Measurements from ENCODE around the gene ING4. TPM values are rescaled to one million over a fixed set of nuclear protein-coding genes. Genes with fewer than 3 reads are reported as not detected.

Gene ING4
- total RNA-seq, 2 donors from 2014 or later = 21.8 to 22.6 TPM

DNA sequence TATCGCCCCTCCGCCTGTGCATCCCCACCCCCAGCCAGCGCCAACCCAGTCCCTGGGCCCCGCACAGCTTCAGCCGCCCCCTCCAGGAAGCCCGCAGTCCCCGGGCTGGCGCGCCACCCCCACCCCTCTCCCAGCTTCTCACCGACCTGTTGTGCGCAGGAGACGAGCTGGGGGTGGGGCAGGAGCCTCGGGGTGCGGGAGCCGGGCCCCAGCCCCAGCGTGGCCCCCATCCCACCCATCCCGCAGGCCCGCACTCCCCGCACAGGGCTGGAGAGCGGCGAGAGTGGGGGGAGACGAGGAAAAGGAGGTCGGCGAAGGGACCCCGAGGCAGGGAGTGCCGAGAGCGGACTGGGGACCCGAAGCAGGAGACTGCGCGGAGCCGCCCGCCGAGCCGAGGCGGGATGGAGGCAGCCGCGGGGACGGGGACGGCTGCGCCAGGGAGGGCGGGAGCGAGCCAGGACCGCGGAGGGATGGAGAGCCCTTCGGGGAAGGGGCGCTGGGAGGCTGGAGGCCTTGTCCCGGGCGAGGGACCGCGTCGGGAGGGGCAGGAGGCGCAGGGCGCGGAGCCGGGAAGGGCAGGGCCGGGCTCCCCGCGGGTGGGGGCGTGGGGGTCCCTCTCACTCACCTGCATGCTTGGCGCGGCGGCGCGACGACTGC, 37.2 kb upstream of the ING4 start:
- Histone ChIP-seq H3K4me1 (peaks cover 0 to 18% of the 10 kb centered on the region in 2 donors), H3K9me3 (no peaks in the 10 kb centered on the region), H3K27ac (no peak overlapping the region), H3K36me3 (no peaks in the 10 kb centered on the region), H3K27me3 (peaks cover 11 to 28% of the 10 kb centered on the region in 2 donors), H3K4me3 (peak overlapping the region; percentile 39 to 53)
- TF ChIP-seq, protein P1, sequence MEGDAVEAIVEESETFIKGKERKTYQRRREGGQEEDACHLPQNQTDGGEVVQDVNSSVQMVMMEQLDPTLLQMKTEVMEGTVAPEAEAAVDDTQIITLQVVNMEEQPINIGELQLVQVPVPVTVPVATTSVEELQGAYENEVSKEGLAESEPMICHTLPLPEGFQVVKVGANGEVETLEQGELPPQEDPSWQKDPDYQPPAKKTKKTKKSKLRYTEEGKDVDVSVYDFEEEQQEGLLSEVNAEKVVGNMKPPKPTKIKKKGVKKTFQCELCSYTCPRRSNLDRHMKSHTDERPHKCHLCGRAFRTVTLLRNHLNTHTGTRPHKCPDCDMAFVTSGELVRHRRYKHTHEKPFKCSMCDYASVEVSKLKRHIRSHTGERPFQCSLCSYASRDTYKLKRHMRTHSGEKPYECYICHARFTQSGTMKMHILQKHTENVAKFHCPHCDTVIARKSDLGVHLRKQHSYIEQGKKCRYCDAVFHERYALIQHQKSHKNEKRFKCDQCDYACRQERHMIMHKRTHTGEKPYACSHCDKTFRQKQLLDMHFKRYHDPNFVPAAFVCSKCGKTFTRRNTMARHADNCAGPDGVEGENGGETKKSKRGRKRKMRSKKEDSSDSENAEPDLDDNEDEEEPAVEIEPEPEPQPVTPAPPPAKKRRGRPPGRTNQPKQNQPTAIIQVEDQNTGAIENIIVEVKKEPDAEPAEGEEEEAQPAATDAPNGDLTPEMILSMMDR (IDR thresholded peaks at IDR 0.05) = no peak
- no peak for DNase-seq (ENCODE audit: low spot score)

DNA sequence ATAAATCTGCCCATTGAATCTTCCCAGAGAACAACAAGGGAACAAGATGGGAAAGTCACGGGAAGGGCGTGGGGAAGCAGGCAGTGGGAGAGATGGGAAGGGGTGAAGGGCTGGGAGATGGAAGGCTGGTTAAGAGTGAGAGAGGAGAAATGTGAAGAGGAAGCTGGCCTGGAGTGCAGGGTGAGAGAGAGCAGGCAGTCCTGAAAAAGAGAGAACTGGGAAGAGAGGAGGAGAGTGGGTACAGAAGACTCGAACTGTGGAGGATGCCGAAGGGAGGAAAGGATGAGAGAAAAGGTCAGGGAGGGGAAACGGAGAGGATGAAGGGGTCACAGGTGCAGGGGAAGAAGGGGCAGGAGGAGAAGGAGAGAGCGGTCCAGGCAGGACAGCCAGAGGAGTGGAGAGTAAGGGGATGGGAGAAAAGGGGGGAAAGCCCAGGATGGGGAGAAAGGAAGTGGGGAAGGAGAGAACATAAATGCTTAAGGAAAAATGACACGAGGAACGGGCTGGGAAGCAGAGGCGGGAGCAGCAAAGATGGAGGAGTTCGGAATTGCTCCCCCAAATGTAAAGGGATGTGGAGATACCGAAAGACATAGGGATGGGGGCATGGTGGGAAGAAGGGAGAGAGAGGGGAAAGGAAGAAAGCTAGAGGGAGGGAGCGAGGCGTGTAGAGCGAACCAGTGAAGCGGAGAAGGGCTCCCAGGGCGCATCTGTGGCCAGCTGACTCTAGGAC, 36.5 kb upstream of the ING4 start:
- H3K36me3 ChIP-seq = no peaks in the 10 kb centered on the region
- H3K27ac ChIP-seq = no peak overlapping the region
- H3K4me3 ChIP-seq = peak overlapping the region; percentile 39 to 53
- H3K4me1 ChIP-seq = peaks cover 0 to 18% of the 10 kb centered on the region in 2 donors
- TF ChIP-seq, protein P1 (IDR thresholded peaks at IDR 0.05) = no peak
- no peaks in the 10 kb centered on the region for H3K9me3 ChIP-seq
- no peak for DNase-seq (ENCODE audit: low spot score)
- H3K27me3 ChIP-seq = peaks cover 11 to 28% of the 10 kb centered on the region in 2 donors

DNA sequence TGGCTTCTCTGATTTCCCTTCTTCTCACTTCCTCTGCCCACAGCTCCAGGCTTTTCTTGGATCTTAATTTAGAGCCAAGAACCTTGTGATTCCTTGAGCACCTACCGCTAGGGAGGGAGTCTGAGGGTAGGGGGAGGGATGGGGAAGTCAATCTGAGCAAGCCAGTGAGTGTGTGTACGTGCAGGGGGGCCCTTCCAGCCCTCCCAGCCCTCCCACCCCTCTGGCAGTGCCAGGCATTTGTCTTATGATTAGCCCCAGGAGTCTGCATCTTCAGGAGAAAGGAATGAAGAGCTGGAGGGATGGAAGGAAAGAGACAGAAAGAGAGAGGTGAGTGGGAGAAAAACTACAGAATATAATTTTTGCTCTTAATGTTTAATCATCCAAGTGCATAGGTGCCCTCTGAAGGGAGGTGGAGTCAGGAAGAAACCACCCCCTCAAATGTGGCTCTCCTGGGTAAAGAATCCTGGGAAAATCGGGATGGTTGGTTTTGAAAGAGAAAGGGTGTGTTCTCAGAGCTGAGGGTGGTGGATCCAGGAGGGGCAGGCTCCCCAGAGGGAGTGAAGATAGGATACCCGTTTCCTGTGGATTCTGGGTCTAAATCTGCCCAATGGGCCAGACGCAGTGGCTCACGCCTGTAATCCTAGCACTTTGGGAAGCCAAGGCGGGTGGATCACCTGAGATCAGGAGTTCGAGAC, 35.6 kb upstream of the ING4 start:
- H3K4me3 ChIP-seq = no peak overlapping the region
- peaks cover 10 to 22% of the 10 kb centered on the region in 2 donors for H3K27me3 ChIP-seq
- TF ChIP-seq, protein P1 (IDR thresholded peaks at IDR 0.05) = no peak
- H3K9me3 ChIP-seq = no peaks in the 10 kb centered on the region
- H3K4me1 ChIP-seq = peaks cover 0 to 18% of the 10 kb centered on the region in 2 donors
- DNase-seq (ENCODE audit: low spot score) = no peak
- no peaks in the 10 kb centered on the region for H3K36me3 ChIP-seq
- no peak overlapping the region for H3K27ac ChIP-seq

DNA sequence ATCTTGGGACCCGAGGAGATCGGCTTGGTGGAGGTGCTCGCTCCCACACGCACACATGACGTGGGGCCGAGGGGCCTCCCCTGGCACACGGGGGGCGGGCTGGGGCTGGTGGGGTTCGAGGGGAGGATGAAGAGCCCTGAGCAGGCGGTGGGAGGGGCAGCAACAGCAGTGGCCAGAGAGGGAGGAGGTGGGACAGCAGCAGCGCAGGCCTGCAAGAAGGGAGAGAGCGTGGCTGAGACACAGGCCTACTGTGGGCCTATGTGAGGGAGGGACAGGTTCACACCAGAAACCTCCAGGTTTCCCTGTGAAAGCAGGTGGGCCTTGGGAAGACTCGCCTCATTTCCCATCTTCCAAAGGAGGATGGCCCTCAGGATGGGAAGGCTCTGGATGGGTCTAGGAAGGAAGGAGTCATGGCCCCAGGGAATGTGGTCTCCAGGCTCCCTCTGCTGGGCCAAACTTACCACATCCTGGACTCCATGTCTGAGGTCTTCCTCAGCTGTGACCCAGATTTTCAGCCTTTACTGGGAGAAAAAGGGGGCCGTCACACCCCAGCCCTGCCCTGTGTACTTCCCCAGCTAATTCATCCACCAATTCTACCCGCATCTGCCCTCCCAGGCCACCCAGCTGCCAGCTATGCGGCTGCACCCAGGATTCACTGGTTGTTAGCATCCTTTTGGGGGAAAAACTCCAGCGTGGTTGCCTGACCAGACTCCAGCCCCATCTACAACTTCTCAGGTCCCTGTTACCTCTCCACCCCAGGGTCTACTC, 34.8 kb upstream of the ING4 start:
- Histone ChIP-seq H3K9me3 (no peaks in the 10 kb centered on the region), H3K27me3 (peaks cover 8 to 22% of the 10 kb centered on the region in 2 donors), H3K36me3 (no peaks in the 10 kb centered on the region), H3K4me1 (peaks cover 0 to 18% of the 10 kb centered on the region in 2 donors), H3K4me3 (no peak overlapping the region), H3K27ac (no peak overlapping the region)
- TF ChIP-seq, protein P1 (IDR thresholded peaks at IDR 0.05) = peak in 1 of 2 donors; percentile 46
- no peak for DNase-seq (ENCODE audit: low spot score)
